Neural cell (in vitro differentiated cells): ENCODE measurements around the gene VRK1. TPM values are rescaled to one million over a fixed set of nuclear protein-coding genes. Genes with fewer than 3 reads are reported as not detected.

Experiments
- H2AFZ ChIP-seq: fragments of 200-600, 300-800 bp; sonication (generic), shearing (Covaris generic); 2 replicates; pipeline ENCODE4 v1.6.0; 2014; ENCODE audit warnings: low read depth, mild to moderate bottlenecking, antibody characterized with exemption, low read length, moderate library complexity
- H3F3A ChIP-seq: fragments of 200-600 bp; shearing (Covaris generic); 2 replicates; pipeline ENCODE4 v1.6.1; 2016; ENCODE audit warnings: mild to moderate bottlenecking, moderate library complexity, mixed read lengths, antibody characterized with exemption, low read length; ENCODE audit not compliant: insufficient read depth, poor library complexity, severe bottlenecking
- H3K27ac ChIP-seq: fragments of 200-600, 300-800 bp; sonication (generic), shearing (Covaris generic); 2 replicates; pipeline ENCODE4 v1.5.1; 2014; ENCODE audit warnings: mild to moderate bottlenecking, low read length, moderate library complexity
- H3K27me3 ChIP-seq: fragments of 300-800, 200-600 bp; sonication (generic), shearing (Covaris generic); 2 replicates; pipeline ENCODE4 v1.6.0; 2014; ENCODE audit warnings: mild to moderate bottlenecking, low read depth, low read length, moderate library complexity; ENCODE audit not compliant: insufficient read depth
- H3K36me3 ChIP-seq: fragments of 300-800, 200-600 bp; sonication (generic), shearing (Covaris generic); 2 replicates; pipeline ENCODE4 v1.5.1; 2014; ENCODE audit warnings: mild to moderate bottlenecking, antibody characterized with exemption, low read length, moderate library complexity; ENCODE audit not compliant: insufficient read depth
- H3K4me2 ChIP-seq: fragments of 300-800, 200-600 bp; sonication (generic), shearing (Covaris generic); 2 replicates; pipeline ENCODE4 v1.6.0; 2014; ENCODE audit warnings: mild to moderate bottlenecking, low read length
- H3K4me3 ChIP-seq: fragments of 300-800, 200-600 bp; sonication (generic), shearing (Covaris generic); 2 replicates; pipeline ENCODE4 v1.5.1; 2014; ENCODE audit warnings: mild to moderate bottlenecking, low read length, moderate library complexity
- H3K79me2 ChIP-seq: fragments of 200-600 bp; shearing (Covaris generic); replicated peaks from 2 replicates; pipeline ENCODE4 v1.6.0; 2014; ENCODE audit warnings: mild to moderate bottlenecking, low read length, moderate library complexity; ENCODE audit not compliant: insufficient read depth
- H3K9ac ChIP-seq: fragments of 300-800, 200-600 bp; sonication (generic), shearing (Covaris generic); 2 replicates; pipeline ENCODE4 v1.6.1; 2016; ENCODE audit warnings: mild to moderate bottlenecking, low read length, mixed read lengths
- H3K9me2 ChIP-seq: fragments of 200-600 bp; shearing (Covaris generic); 2 replicates; pipeline ENCODE4 v1.6.1; 2016; ENCODE audit warnings: mild to moderate bottlenecking, low read length, mixed read lengths; ENCODE audit not compliant: insufficient read depth
- H3K9me3 ChIP-seq: fragments of 200-600, 300-800 bp; sonication (generic), shearing (Covaris generic); 2 replicates; pipeline ENCODE4 v1.6.1; 2016; ENCODE audit warnings: mild to moderate bottlenecking, mixed run types, low read length, moderate library complexity, mixed read lengths
- H4K20me1 ChIP-seq: fragments of 200-600 bp; shearing (Covaris generic); 2 replicates; pipeline ENCODE4 v1.6.1; 2016; ENCODE audit warnings: mild to moderate bottlenecking, mixed run types; ENCODE audit not compliant: insufficient read depth
- CTCF ChIP-seq: fragments of 450-650 bp; IDR thresholded peaks from 2 replicates; pipeline ENCODE4 v1.5.1; 2014; ENCODE audit warnings: antibody characterized with exemption, mild to moderate bottlenecking, moderate library complexity; ENCODE audit not compliant: poor library complexity, severe bottlenecking
- EP300 ChIP-seq: fragments of 450-650 bp; conservative IDR thresholded peaks from 2 replicates; pipeline ENCODE4 v1.6.1; 2014; ENCODE audit warnings: antibody characterized with exemption, mild to moderate bottlenecking, moderate library complexity; ENCODE audit not compliant: poor library complexity, severe bottlenecking
- EZH2 ChIP-seq: fragments of 200-600, 300-800 bp; shearing (Covaris generic), sonication (generic); IDR thresholded peaks from 2 replicates; pipeline ENCODE4 v1.6.1; 2014; ENCODE audit warnings: antibody characterized with exemption, low read length, borderline replicate concordance, mild to moderate bottlenecking; ENCODE audit not compliant: insufficient read depth, poor library complexity, severe bottlenecking
- MXI1 ChIP-seq: fragments of 450-650 bp; conservative IDR thresholded peaks from 2 replicates; pipeline ENCODE4 v1.6.1; 2014; ENCODE audit warnings: antibody characterized with exemption, mild to moderate bottlenecking; ENCODE audit not compliant: poor library complexity, severe bottlenecking
- POLR2AphosphoS5 ChIP-seq: IDR thresholded peaks from 2 replicates; pipeline ENCODE4 v1.6.1; 2012
- RAD21 ChIP-seq: fragments of 450-650 bp; conservative IDR thresholded peaks from 2 replicates; pipeline ENCODE4 v1.6.1; 2014; ENCODE audit warnings: antibody characterized with exemption, mild to moderate bottlenecking, moderate library complexity
- REST ChIP-seq: IDR thresholded peaks from 2 replicates; pipeline ENCODE4 v1.6.1; 2012; ENCODE audit warnings: borderline replicate concordance
- SMC3 ChIP-seq: fragments of 450-650 bp; conservative IDR thresholded peaks from 2 replicates; pipeline ENCODE4 v1.6.1; 2014; ENCODE audit warnings: antibody characterized with exemption, mild to moderate bottlenecking, moderate library complexity; ENCODE audit not compliant: poor library complexity
- TAF1 ChIP-seq: IDR thresholded peaks from 2 replicates; pipeline ENCODE4 v1.6.1; 2012; ENCODE audit warnings: low read depth
- polyA plus RNA-seq: library from polyadenylated mRNA; depleted of rRNA; stranded (reverse); fragments of >200 nt; gene quantifications from 2 replicates; pipeline ENCODE4 v1.2.3, GENCODE V29; 2014

The VRK1 gene
- polyA plus RNA-seq, 1 donor from 2014 or later, result 86.0 TPM

DNA sequence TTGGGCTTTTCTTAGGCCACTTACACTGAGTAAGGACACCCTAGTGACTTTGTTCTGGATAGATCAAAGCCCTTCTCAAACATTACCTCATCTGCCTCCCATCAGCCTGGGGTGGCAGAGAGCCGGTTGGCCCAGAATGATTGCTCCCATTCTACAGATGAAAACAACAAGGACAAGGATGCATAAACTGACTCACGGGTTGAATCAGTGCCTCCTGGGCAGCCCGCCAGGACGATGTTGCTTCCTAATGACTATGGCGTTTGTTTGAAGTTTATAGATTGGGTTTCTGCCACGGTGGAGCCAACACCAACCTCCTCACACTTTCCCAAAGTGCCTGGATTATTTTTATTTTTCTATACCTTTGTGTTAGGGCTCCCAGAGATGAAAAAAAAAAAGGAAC is 3.6 kb upstream of the VRK1 start:
- H3K79me2 ChIP-seq, result peaks cover 6% of the 10 kb centered on the region
- H3K36me3 ChIP-seq, result no peaks in the 10 kb centered on the region
- no peak overlapping the region for H3K4me2 ChIP-seq
- no peaks in the 10 kb centered on the region for H3K9me2 ChIP-seq
- no peaks in the 10 kb centered on the region for H3K9me3 ChIP-seq
- H3F3A ChIP-seq, result peaks cover 2% of the 10 kb centered on the region
- no peaks in the 10 kb centered on the region for H4K20me1 ChIP-seq
- TF ChIP-seq REST (no peak), CTCF (no peak), RAD21 (no peak), SMC3 (no peak), EP300 (no peak), MXI1 (no peak), POLR2AphosphoS5 (no peak), EZH2 (no peak), TAF1 (no peak)
- no peaks in the 10 kb centered on the region for H3K27me3 ChIP-seq
- no peak overlapping the region for H3K27ac ChIP-seq
- H3K9ac ChIP-seq, result no peak overlapping the region
- H3K4me3 ChIP-seq, result no peak overlapping the region
- no peak overlapping the region for H2AFZ ChIP-seq

DNA sequence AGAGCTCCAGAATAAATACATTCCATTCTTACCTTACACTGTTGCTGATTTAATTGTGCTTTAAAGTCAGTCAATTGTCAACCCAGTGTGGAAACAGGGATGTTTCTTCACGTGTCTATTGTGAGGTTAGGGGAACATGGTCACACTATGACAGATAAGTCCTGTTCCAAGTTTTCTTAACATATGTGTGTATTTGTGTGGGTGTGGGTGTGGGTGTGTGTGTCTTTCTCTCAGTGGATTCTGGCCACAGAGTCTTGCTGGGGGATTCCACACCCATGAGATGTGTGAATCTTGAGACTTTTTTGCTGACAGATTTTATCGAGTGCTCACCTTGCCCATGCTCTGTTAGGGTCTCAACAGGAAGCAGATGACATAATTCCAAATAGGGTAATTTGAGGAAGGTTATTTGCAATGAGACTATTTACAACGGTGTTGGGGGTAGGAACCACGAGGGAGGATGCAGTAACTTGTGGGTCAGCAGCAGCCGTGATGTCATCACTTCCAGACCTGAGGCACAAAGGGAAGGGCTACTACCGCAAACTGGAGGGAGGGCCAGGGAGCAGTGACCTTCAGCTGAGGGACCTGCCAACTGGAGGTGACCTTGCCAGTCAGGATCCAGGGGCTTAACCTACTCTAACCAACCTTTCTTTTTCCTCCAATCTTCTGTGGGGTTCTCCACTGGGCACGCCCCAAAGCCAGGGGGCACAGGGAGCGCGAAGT is 1.9 kb upstream of the VRK1 start:
- Histone ChIP-seq H2AFZ (no peak overlapping the region), H3K4me2 (no peak overlapping the region), H3K9ac (no peak overlapping the region), H3K9me2 (no peaks in the 10 kb centered on the region), H4K20me1 (no peaks in the 10 kb centered on the region), H3K27ac (no peak overlapping the region), H3K9me3 (no peaks in the 10 kb centered on the region), H3K79me2 (peaks cover 19% of the 10 kb centered on the region), H3K4me3 (no peak overlapping the region), H3F3A (peaks cover 2% of the 10 kb centered on the region), H3K36me3 (no peaks in the 10 kb centered on the region), H3K27me3 (no peaks in the 10 kb centered on the region)
- TF ChIP-seq SMC3, result no peak
- TF ChIP-seq POLR2AphosphoS5, result no peak
- no peak for TF ChIP-seq TAF1
- no peak for TF ChIP-seq EP300
- no peak for TF ChIP-seq EZH2
- TF ChIP-seq MXI1, result no peak
- no peak for TF ChIP-seq REST
- TF ChIP-seq CTCF, result no peak
- TF ChIP-seq RAD21, result no peak
